GM12878 (cell line): ENCODE results near the gene ETS1.

Source experiments
- BHLHE40 ChIP-seq, 2 experiments: fragments of 450-650 bp in 1 of 2; IDR thresholded peaks; 2 replicates each; pipeline ENCODE4 v1.6.1; 2011 to 2017; ENCODE audit warnings: low read depth in 2 of 2, borderline replicate concordance in 1 of 2, improper control_type of control experiment in 1 of 2, low read length in 1 of 2, mild to moderate bottlenecking in 1 of 2
- MEF2A ChIP-seq: IDR thresholded peaks from 2 replicates; pipeline ENCODE4 v1.6.1; 2011; ENCODE audit warnings: low read depth, mild to moderate bottlenecking, low read length, moderate library complexity; ENCODE audit not compliant: insufficient read depth
- NR2C1 ChIP-seq: fragments of 450-650 bp; IDR thresholded peaks from 2 replicates; pipeline ENCODE4 v1.6.1; 2017; ENCODE audit warnings: antibody characterized with exemption, mild to moderate bottlenecking, moderate library complexity
- POLR2A ChIP-seq: IDR thresholded peaks from 2 replicates; pipeline ENCODE4 v1.6.1; 2011; ENCODE audit warnings: low read depth, mild to moderate bottlenecking, low read length
- POLR2AphosphoS5 ChIP-seq: IDR thresholded peaks from 2 replicates; pipeline ENCODE4 v1.6.1; 2011; ENCODE audit warnings: mild to moderate bottlenecking, low read length, inconsistent platforms
- RBBP5 ChIP-seq: fragments of 200-600 bp; sonication (generic); conservative IDR thresholded peaks from 2 replicates; pipeline ENCODE4 v1.6.1; 2016
- RELA ChIP-seq: fragments of 450-650 bp; IDR thresholded peaks from 2 replicates; pipeline ENCODE4 v1.8.0; 2014; ENCODE audit warnings: borderline replicate concordance; ENCODE audit not compliant: partially characterized antibody
- SPI1 ChIP-seq: IDR thresholded peaks from 2 replicates; pipeline ENCODE4 v1.6.1; 2011; ENCODE audit warnings: low read depth, mild to moderate bottlenecking, low read length, moderate library complexity, borderline replicate concordance; ENCODE audit not compliant: insufficient read depth
- ZBTB33 ChIP-seq: fragments of 450-650 bp; IDR thresholded peaks from 2 replicates; pipeline ENCODE4 v1.6.1; 2017; ENCODE audit warnings: mild to moderate bottlenecking
- TF ChIP-seq, protein P1 (sequence below), 3 experiments: IDR thresholded peaks in 2 of 3; conservative IDR thresholded peaks in 1 of 3; 2 replicates each; pipeline ENCODE4 v1.5.1; 2011; ENCODE audit warnings: low read depth in 3 of 3, low read length in 3 of 3, mild to moderate bottlenecking in 3 of 3, control low read depth in 2 of 3, moderate library complexity in 2 of 3, inconsistent platforms in 1 of 3, mixed read lengths in 1 of 3; ENCODE audit not compliant: control insufficient read depth in 2 of 3, insufficient read depth in 1 of 3; ENCODE audit errors: extremely low read depth in 1 of 3

DNA sequence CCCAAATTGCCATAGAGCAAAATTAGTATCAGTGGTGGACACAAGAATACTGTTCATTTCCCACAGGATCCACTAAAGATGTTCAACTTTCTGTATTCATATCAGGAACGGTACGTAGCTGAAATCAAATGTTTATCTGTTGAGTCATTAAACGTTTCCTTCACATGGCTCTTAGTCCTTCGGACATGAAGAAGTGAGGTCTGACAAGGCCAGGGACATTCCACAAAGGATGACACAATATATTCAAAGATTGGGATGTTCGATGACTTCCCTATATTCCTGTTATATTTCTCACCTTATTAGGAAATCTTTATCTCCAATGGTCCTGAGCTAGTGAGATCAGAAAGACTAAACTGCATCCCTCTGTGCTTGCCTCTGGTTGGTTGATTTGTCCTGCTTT lies 129.0 kb downstream of the ETS1 start:
- TF ChIP-seq SPI1 (no peak), BHLHE40 (IDR thresholded peaks at IDR 0.05; ENCODE audit: borderline replicate concordance in 1 of 2, low read depth in 2 of 2, low read length in 1 of 2) (no peak), POLR2A (no peak), RBBP5 (no peak), POLR2AphosphoS5 (no peak), RELA (no peak), MEF2A (no peak), NR2C1 (no peak), ZBTB33 (no peak)
- TF ChIP-seq, protein P1, sequence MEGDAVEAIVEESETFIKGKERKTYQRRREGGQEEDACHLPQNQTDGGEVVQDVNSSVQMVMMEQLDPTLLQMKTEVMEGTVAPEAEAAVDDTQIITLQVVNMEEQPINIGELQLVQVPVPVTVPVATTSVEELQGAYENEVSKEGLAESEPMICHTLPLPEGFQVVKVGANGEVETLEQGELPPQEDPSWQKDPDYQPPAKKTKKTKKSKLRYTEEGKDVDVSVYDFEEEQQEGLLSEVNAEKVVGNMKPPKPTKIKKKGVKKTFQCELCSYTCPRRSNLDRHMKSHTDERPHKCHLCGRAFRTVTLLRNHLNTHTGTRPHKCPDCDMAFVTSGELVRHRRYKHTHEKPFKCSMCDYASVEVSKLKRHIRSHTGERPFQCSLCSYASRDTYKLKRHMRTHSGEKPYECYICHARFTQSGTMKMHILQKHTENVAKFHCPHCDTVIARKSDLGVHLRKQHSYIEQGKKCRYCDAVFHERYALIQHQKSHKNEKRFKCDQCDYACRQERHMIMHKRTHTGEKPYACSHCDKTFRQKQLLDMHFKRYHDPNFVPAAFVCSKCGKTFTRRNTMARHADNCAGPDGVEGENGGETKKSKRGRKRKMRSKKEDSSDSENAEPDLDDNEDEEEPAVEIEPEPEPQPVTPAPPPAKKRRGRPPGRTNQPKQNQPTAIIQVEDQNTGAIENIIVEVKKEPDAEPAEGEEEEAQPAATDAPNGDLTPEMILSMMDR (IDR thresholded peaks at IDR 0.05 in 2 of 3, conservative IDR thresholded peaks at IDR 0.05 in 1 of 3; ENCODE audit: control insufficient read depth in 2 of 3, extremely low read depth in 1 of 3, insufficient read depth in 1 of 3, low read depth in 3 of 3, low read length in 3 of 3): no peak
